ENCODE results near the gene ANGEL2. TPM values are rescaled to one million over a fixed set of nuclear protein-coding genes. Genes with fewer than 3 reads are reported as not detected.
A peak's percentile ranks its signal among the peaks of the same experiment; 100 is the strongest.

Gene ANGEL2
- total RNA-seq, 6 experiments from 2014 or later, result 12.1 to 23.2 (median 15.2) TPM

DNA sequence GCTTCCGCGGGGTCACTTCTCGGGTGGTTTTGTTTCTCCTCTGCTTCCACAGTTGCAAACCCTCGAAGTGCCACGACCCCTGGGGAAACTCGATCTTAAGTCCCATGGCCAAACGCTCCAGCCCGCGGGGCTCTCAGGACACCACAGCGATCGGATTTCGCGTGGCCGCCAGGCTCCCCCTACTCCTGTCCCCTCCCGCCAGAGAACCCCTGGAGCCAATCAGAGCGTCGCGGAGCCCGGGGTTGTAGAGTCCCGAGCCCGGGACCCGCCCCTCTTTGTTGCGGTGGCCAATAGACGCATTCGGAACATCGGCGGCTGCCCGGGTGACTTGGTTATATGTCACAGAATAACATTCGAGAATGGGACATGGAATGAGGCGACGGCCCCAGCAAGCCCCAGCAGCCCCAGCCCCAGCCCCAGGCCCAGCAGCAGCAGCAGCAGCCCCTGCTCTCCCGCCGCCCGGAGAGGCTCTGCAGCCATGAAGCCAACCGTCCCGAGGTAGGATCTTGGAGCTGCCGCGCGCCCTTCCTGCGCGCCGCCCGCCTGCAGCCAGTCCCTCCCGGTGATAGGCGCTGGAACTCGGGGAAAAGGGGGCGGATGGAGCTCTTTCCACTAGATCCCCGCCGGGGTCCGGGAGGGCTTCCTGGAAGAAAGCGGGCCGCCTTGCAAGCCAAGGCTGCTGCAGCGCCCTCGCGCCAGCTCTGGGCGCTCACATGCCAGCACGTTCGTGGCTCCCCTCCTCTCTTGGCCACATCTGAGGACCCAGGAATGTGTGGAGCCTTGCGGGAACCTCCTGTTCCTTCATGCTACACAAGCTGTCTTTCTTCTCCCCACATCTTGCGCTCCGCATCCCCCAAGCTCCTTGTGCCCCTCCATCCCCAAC lies 65.2 kb downstream of the ANGEL2 start, which contains the start of gene VASH2:
Gene VASH2, plus strand, starts transcription at position 299 of the 883 bp plus-strand sequence. CDS start 1,002 bp downstream, outside the sequence.
- H3K9me3 ChIP-seq, result no peaks in the 10 kb centered on the region
- peaks cover 0 to 6% (median 0%) of the 10 kb centered on the region in 4 donors for H3K4me1 ChIP-seq
- intact Hi-C loops (cut with DNase I), result no loop called here
- H3K36me3 ChIP-seq, result no peaks in the 10 kb centered on the region
- peak within 1 kb of the TSS; percentile 25 to 41 (median 34) for H3K4me3 ChIP-seq
- no peak within 1 kb of the TSS for H3K27ac ChIP-seq
- peak; percentile 88 to 95 (median 92) for ATAC-seq
- TF ChIP-seq POLR2A (IDR thresholded peaks at IDR 0.05), result no peak
- TF ChIP-seq, protein P1, sequence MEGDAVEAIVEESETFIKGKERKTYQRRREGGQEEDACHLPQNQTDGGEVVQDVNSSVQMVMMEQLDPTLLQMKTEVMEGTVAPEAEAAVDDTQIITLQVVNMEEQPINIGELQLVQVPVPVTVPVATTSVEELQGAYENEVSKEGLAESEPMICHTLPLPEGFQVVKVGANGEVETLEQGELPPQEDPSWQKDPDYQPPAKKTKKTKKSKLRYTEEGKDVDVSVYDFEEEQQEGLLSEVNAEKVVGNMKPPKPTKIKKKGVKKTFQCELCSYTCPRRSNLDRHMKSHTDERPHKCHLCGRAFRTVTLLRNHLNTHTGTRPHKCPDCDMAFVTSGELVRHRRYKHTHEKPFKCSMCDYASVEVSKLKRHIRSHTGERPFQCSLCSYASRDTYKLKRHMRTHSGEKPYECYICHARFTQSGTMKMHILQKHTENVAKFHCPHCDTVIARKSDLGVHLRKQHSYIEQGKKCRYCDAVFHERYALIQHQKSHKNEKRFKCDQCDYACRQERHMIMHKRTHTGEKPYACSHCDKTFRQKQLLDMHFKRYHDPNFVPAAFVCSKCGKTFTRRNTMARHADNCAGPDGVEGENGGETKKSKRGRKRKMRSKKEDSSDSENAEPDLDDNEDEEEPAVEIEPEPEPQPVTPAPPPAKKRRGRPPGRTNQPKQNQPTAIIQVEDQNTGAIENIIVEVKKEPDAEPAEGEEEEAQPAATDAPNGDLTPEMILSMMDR (IDR thresholded peaks at IDR 0.05), result no peak
- H3K27me3 ChIP-seq, result no peaks in the 10 kb centered on the region
- DNase-seq, result peak; percentile 60 to 76 (median 70)
- WGBS (ENCODE audit: insufficient coverage, low coverage, low lambda C conversion rate, missing lambda C conversion rate), result 2% methylated on average over 14 of the region's 61 CpGs

DNA sequence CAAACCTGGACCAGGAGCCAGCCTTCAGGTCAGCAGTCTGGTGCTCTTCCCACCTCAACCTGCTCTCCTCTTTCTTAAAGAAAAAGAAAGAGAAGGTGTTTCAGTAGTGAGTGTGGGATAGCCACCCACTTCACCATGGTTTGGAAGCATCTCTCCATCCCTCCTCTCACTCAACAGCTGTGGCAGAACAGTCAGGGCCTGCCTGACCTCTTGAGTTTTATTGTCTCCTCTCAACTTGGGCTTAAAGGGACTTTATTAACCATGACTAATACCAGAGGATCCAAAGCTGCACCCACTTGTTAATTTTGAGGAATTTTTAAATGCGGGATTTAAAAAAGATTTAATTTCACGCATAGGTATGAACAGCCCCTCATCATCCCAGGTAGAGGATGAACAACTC lies 65.9 kb downstream of the ANGEL2 start:
- Histone ChIP-seq H3K27ac (no peak overlapping the region), H3K9me3 (no peaks in the 10 kb centered on the region), H3K4me3 (peak overlapping the region in 2 of 3 donors; percentile 34 to 41), H3K4me1 (peaks cover 0 to 6% (median 0%) of the 10 kb centered on the region in 4 donors), H3K36me3 (no peaks in the 10 kb centered on the region), H3K27me3 (no peaks in the 10 kb centered on the region)
- no peak for ATAC-seq
- intact Hi-C loops (cut with DNase I), result no loop called here
- DNase-seq, result no peak
- no peak for TF ChIP-seq POLR2A (IDR thresholded peaks at IDR 0.05)
- TF ChIP-seq, protein P1 (IDR thresholded peaks at IDR 0.05), result no peak
- 40% methylated on average over 2 of the region's 2 CpGs for WGBS (ENCODE audit: insufficient coverage, low coverage, low lambda C conversion rate, missing lambda C conversion rate)

DNA sequence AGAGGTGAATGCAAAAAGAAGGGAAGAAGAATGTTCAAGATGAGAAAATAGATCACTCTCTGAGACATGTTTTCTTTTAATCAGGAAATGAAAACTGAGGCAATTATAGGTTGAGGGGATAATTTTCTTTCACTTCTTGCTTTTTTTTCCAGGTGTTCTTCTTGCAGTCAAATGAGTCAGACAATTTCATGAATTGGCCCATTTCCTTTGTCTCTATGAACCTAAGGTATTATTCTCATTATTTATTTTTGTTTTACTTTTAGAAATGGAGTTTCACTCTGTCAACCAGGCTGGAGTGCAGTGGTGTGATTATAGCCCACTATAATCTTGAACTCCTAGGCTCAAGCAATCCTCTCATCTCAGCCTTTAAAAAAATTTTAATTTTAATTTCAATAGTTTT lies 68.8 kb downstream of the ANGEL2 start:
- Histone ChIP-seq H3K9me3 (no peaks in the 10 kb centered on the region), H3K36me3 (no peaks in the 10 kb centered on the region), H3K4me1 (peaks cover 0 to 6% (median 0%) of the 10 kb centered on the region in 4 donors), H3K4me3 (no peak overlapping the region), H3K27me3 (no peaks in the 10 kb centered on the region), H3K27ac (no peak overlapping the region)
- intact Hi-C loops (cut with DNase I), result no loop called here
- DNase-seq (no peak), ATAC-seq (no peak)
- TF ChIP-seq POLR2A (IDR thresholded peaks at IDR 0.05), result no peak
- TF ChIP-seq, protein P1 (IDR thresholded peaks at IDR 0.05), result no peak

DNA sequence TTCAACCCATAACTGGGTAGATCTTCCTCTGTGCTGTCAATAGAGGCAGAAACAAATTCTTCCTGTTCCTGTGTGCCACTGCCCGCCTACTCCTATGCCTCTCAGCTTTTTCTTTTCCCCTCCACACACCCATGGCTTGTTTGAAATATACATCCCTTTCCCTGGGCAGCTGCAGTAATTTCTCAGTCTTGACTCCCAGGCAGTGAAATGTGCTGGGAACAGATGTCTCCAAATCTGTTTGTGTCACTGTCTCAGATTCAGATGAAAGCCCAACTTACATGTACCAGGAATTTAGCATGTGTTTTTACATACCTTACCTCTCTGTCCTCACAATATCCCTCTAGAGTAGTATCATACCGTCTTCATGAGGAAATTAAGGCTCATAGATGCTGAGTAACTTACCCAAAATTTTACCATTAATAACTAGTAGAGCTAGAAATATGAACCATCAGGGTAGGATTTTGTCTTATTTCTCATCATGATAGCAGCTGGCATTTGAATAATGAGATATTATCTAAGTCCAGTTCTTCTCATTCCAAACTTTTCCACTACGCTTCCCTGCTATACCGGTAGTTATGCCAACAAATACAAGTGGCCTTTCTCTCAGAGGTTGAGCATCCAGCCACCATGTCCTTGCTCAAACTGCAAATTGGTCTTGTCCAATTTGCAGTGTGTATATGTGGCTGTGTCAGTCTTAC lies 70.1 kb downstream of the ANGEL2 start:
- 74% methylated on average over 4 of the region's 4 CpGs for WGBS (ENCODE audit: insufficient coverage, low coverage, low lambda C conversion rate, missing lambda C conversion rate)
- Histone ChIP-seq H3K27ac (no peak overlapping the region), H3K27me3 (no peaks in the 10 kb centered on the region), H3K4me3 (no peak overlapping the region), H3K36me3 (no peaks in the 10 kb centered on the region), H3K9me3 (no peaks in the 10 kb centered on the region), H3K4me1 (peaks cover 0 to under 1% (median 0%) of the 10 kb centered on the region in 4 donors)
- no peak for DNase-seq
- TF ChIP-seq POLR2A (IDR thresholded peaks at IDR 0.05), result no peak
- TF ChIP-seq, protein P1 (IDR thresholded peaks at IDR 0.05), result no peak
- ATAC-seq, result no peak
- intact Hi-C loops (cut with DNase I), result no loop called here
